H1 (cell line): Measurements from ENCODE around the gene MCAT. TPM values are rescaled to one million over a fixed set of nuclear protein-coding genes. Genes with fewer than 3 reads are reported as not detected.

Experiments
- CTCF ChIA-PET: fragments of 300-600 bp; sonication (Branson Sonifier 250); formaldehyde crosslinking; loops from one replicate; lab custom pipeline; 2021; ENCODE audit not compliant: partially characterized antibody; lab: Charles Lee
- POLR2A ChIA-PET: fragments of 300-600 bp; sonication (Branson Sonifier 250); formaldehyde crosslinking; loops from one replicate; lab custom pipeline; 2021; ENCODE audit warnings: inconsistent platforms; ENCODE audit not compliant: partially characterized antibody; lab: Charles Lee
- DNase-seq, 2 experiments: peaks; one replicate each; pipeline versions ENCODE4 v3.0.0 to v3.0.0-alpha.2; 2010 to 2022; ENCODE audit warnings: low spot score in 2 of 2, low read depth in 1 of 2, mixed read lengths in 1 of 2
- FAIRE-seq: peaks from 2 replicates; lab custom pipeline; 2011; peaks lifted over from hg19 to GRCh38; lab: Jason Lieb, UNC
- H2AFZ ChIP-seq: 2 replicates; pipeline ENCODE4 v1.8.1; 2012; ENCODE audit warnings: low read length, inconsistent platforms
- H2AK5ac ChIP-seq: 2 replicates; pipeline ENCODE4 v1.6.1; 2013; ENCODE audit warnings: low read depth, low read length
- H2BK120ac ChIP-seq: replicated peaks from 2 replicates; pipeline ENCODE3; 2013; ENCODE audit warnings: low read depth, low read length, inconsistent platforms
- H2BK12ac ChIP-seq: 2 replicates; pipeline ENCODE4 v1.6.1; 2013; ENCODE audit warnings: low read depth, low read length
- H2BK15ac ChIP-seq: 2 replicates; pipeline ENCODE4 v1.6.1; 2013; ENCODE audit warnings: low read length
- H2BK20ac ChIP-seq: 2 replicates; pipeline ENCODE4 v1.6.1; 2013; ENCODE audit warnings: low read length
- H2BK5ac ChIP-seq: 2 replicates; pipeline ENCODE4 v1.6.1; 2013; ENCODE audit warnings: low read depth, low read length
- H3K14ac ChIP-seq: 2 replicates; pipeline ENCODE4 v1.6.1; 2013; ENCODE audit warnings: inconsistent platforms; ENCODE audit not compliant: insufficient read length
- H3K18ac ChIP-seq: 2 replicates; pipeline ENCODE4 v1.6.1; 2013; ENCODE audit warnings: low read length; ENCODE audit errors: extremely low read depth
- H3K23ac ChIP-seq: 2 replicates; pipeline ENCODE4 v1.6.1; 2013; ENCODE audit warnings: inconsistent platforms; ENCODE audit not compliant: insufficient read length
- H3K23me2 ChIP-seq: 2 replicates; pipeline ENCODE4 v1.6.1; 2013; ENCODE audit warnings: low read depth, low read length
- H3K27ac ChIP-seq: 2 replicates; pipeline ENCODE4 v1.6.1; 2011; ENCODE audit warnings: low read depth, low read length, inconsistent platforms
- H3K27me3 ChIP-seq, 4 experiments: replicated peaks in 1 of 4; 1 replicate in 1 of 4; 2 replicates in 3 of 4; pipeline versions ENCODE4 v1.6.1 to v1.8.1; 2011 to 2013; ENCODE audit warnings: low read length in 3 of 4, mild to moderate bottlenecking in 3 of 4, inconsistent platforms in 2 of 4, mixed read lengths in 2 of 4, moderate library complexity in 1 of 4; ENCODE audit not compliant: control insufficient read depth in 3 of 4, insufficient read depth in 3 of 4; ENCODE audit errors: extremely low read depth in 1 of 4
- H3K36me3 ChIP-seq, 4 experiments: 2 replicates each; pipeline versions ENCODE4 v1.6.1 to v1.8.1; 2011 to 2013; ENCODE audit warnings: mild to moderate bottlenecking in 4 of 4, low read length in 3 of 4, moderate library complexity in 2 of 4, control low read depth in 1 of 4, inconsistent platforms in 1 of 4; ENCODE audit not compliant: insufficient read depth in 4 of 4, control insufficient read depth in 2 of 4
- H3K4ac ChIP-seq: replicated peaks from 2 replicates; pipeline ENCODE3; 2013; ENCODE audit warnings: low read length, low read depth, mixed read lengths, inconsistent platforms; ENCODE audit not compliant: insufficient read length
- H3K4me1 ChIP-seq, 4 experiments: replicated peaks in 1 of 4; 1 replicate in 1 of 4; 2 replicates in 3 of 4; pipeline versions ENCODE4 v1.6.1 to v1.8.1; 2011 to 2013; ENCODE audit warnings: low read length in 3 of 4, inconsistent platforms in 2 of 4, mixed read lengths in 1 of 4; ENCODE audit not compliant: insufficient read depth in 4 of 4, control insufficient read depth in 3 of 4
- H3K4me2 ChIP-seq, 2 experiments: 2 replicates each; pipeline versions ENCODE4 v1.6.1 to v1.8.1; 2011 to 2013; ENCODE audit warnings: low read depth in 2 of 2, low read length in 2 of 2, control low read depth in 1 of 2, inconsistent platforms in 1 of 2, mild to moderate bottlenecking in 1 of 2; ENCODE audit not compliant: insufficient read depth in 1 of 2
- H3K4me3 ChIP-seq, 4 experiments: fragments of 200-600, 300-600 bp in 1 of 4; sonication (generic), shearing (Covaris generic), sonication (Bioruptor Twin) in 1 of 4; 2 replicates each; pipeline versions ENCODE4 v1.5.1 to v1.8.1; 2011 to 2016; ENCODE audit warnings: low read length in 4 of 4, low read depth in 3 of 4, control low read depth in 2 of 4, inconsistent platforms in 2 of 4, mild to moderate bottlenecking in 2 of 4, mixed read lengths in 1 of 4, moderate library complexity in 1 of 4; ENCODE audit not compliant: insufficient read depth in 2 of 4; ENCODE audit errors: extremely low read depth in 1 of 4
- H3K56ac ChIP-seq: replicated peaks from 2 replicates; pipeline ENCODE3; 2013; ENCODE audit warnings: low read depth, mild to moderate bottlenecking, mixed read lengths, low read length, inconsistent platforms; ENCODE audit not compliant: insufficient read length
- H3K79me1 ChIP-seq: 2 replicates; pipeline ENCODE4 v1.6.1; 2013; ENCODE audit warnings: low read depth, low read length, control low read depth
- H3K79me2 ChIP-seq, 2 experiments: 2 replicates each; pipeline versions ENCODE4 v1.6.1 to v1.8.1; 2012 to 2013; ENCODE audit warnings: low read length in 2 of 2, mild to moderate bottlenecking in 2 of 2, inconsistent platforms in 1 of 2; ENCODE audit not compliant: insufficient read depth in 2 of 2, control insufficient read depth in 1 of 2
- H3K9ac ChIP-seq, 4 experiments: replicated peaks in 1 of 4; 1 replicate in 1 of 4; 2 replicates in 3 of 4; pipeline versions ENCODE4 v1.6.1 to v1.8.1; 2011 to 2013; ENCODE audit warnings: low read depth in 3 of 4, low read length in 3 of 4, control low read depth in 2 of 4, mild to moderate bottlenecking in 2 of 4, moderate library complexity in 2 of 4, inconsistent platforms in 1 of 4; ENCODE audit errors: extremely low read depth in 1 of 4
- H3K9me3 ChIP-seq, 2 experiments: 2 replicates each; pipeline versions ENCODE4 v1.6.1 to v1.8.1; 2012 to 2013; ENCODE audit warnings: mild to moderate bottlenecking in 2 of 2, moderate library complexity in 2 of 2, control low read depth in 1 of 2, inconsistent platforms in 1 of 2, low read depth in 1 of 2, low read length in 1 of 2, mixed read lengths in 1 of 2; ENCODE audit not compliant: insufficient read depth in 2 of 2
- H4K20me1 ChIP-seq, 2 experiments: replicated peaks in 1 of 2; 2 replicates each; pipeline versions ENCODE3 to v1.8.1; 2011 to 2013; ENCODE audit warnings: inconsistent platforms in 2 of 2, low read length in 2 of 2, mild to moderate bottlenecking in 1 of 2; ENCODE audit not compliant: insufficient read depth in 2 of 2, control insufficient read depth in 1 of 2
- H4K5ac ChIP-seq: 2 replicates; pipeline ENCODE4 v1.6.1; 2013; ENCODE audit warnings: low read length, low read depth, mixed read lengths, inconsistent platforms; ENCODE audit not compliant: insufficient read length
- H4K8ac ChIP-seq: 2 replicates; pipeline ENCODE4 v1.8.0; 2013; ENCODE audit warnings: mild to moderate bottlenecking, moderate library complexity, low read length, inconsistent platforms; ENCODE audit not compliant: insufficient read depth; ENCODE audit errors: extremely low read depth
- H4K91ac ChIP-seq: replicated peaks from 2 replicates; pipeline ENCODE3; 2013; ENCODE audit warnings: low read length, mixed read lengths, inconsistent platforms; ENCODE audit not compliant: insufficient read length
- BACH1 ChIP-seq: IDR thresholded peaks from 2 replicates; pipeline ENCODE4 v1.6.1; 2012; ENCODE audit warnings: low read length, improper control_type of control experiment
- CREB1 ChIP-seq: IDR thresholded peaks from 2 replicates; pipeline ENCODE4 v1.6.1; 2012; ENCODE audit warnings: inconsistent platforms
- HDAC6 ChIP-seq: IDR thresholded peaks from one replicate; pipeline ENCODE4 v1.7.1; 2012; ENCODE audit warnings: low read depth, mild to moderate bottlenecking, inconsistent platforms, low read length, moderate library complexity
- JUN ChIP-seq: IDR thresholded peaks from 2 replicates; pipeline ENCODE4 v1.6.1; 2011; ENCODE audit warnings: low read depth, mild to moderate bottlenecking, improper control_type of control experiment, low read length
- POLR2AphosphoS5 ChIP-seq: IDR thresholded peaks from 2 replicates; pipeline ENCODE4 v1.6.1; 2011; ENCODE audit warnings: low read depth, low read length
- RBBP5 ChIP-seq: IDR thresholded peaks from 2 replicates; pipeline ENCODE4 v1.7.1; 2012; ENCODE audit warnings: low read depth, mild to moderate bottlenecking, inconsistent platforms, low read length, moderate library complexity, borderline replicate concordance
- SIX5 ChIP-seq: IDR thresholded peaks from 2 replicates; pipeline ENCODE4 v1.6.1; 2011; ENCODE audit warnings: mild to moderate bottlenecking, low read depth, low read length
- WGBS, 2 experiments: shearing (Covaris generic) in 1 of 2; methylation state at CpG; one replicate each; pipeline versions ENCODE4 v1.1.6 to v1.1.7; 2013 to 2015; ENCODE audit warnings: low lambda C conversion rate in 2 of 2, mixed read lengths in 2 of 2, inconsistent platforms in 1 of 2, low coverage in 1 of 2, missing lambda C conversion rate in 1 of 2; ENCODE audit not compliant: insufficient replicate concordance in 2 of 2, insufficient coverage in 1 of 2, insufficient read length in 1 of 2; ENCODE audit errors: extremely low coverage in 1 of 2, missing lambda C conversion rate in 1 of 2; 5-methylcytosine and 5-hydroxymethylcytosine counted together
- polyA plus RNA-seq, 7 experiments: library from polyadenylated mRNA; depleted of rRNA in 3 of 7; stranded (reverse) in 5 of 7; unstranded in 2 of 7; fragments of >200 nt in 5 of 7; fragments of 200-250 nt in 2 of 7; gene quantifications; 1 replicate in 5 of 7; 2 replicates in 1 of 7; 4 replicates in 1 of 7; pipeline versions ENCODE4 v1.2.1 to v1.2.3, GENCODE V29; 2011 to 2013; ENCODE audit warnings: missing spikeins in 2 of 7, mixed read lengths in 2 of 7
- total RNA-seq: library from RNA; stranded (reverse); fragmentation: NEBNext Ultra II Directional; extraction: Animal tissue kit (Norgen Biotek cat#: 25700); gene quantifications from 2 replicates; pipeline ENCODE4 v1.2.1, GENCODE V29; 2021
- TF ChIP-seq, protein P1 (sequence below): IDR thresholded peaks from 2 replicates; pipeline ENCODE4 v1.6.1; 2012; ENCODE audit warnings: inconsistent platforms
- TF ChIP-seq, protein P2 (sequence below): IDR thresholded peaks from 2 replicates; pipeline ENCODE4 v1.6.1; 2011; ENCODE audit warnings: low read depth, mild to moderate bottlenecking, low read length; ENCODE audit not compliant: insufficient read depth

The MCAT gene
- total and polyA plus RNA-seq, 2 of the 8 experiments (the other 6 are each of a cell fraction or from before 2014, with no cell fraction given), result 15.8 to 17.4 TPM

DNA sequence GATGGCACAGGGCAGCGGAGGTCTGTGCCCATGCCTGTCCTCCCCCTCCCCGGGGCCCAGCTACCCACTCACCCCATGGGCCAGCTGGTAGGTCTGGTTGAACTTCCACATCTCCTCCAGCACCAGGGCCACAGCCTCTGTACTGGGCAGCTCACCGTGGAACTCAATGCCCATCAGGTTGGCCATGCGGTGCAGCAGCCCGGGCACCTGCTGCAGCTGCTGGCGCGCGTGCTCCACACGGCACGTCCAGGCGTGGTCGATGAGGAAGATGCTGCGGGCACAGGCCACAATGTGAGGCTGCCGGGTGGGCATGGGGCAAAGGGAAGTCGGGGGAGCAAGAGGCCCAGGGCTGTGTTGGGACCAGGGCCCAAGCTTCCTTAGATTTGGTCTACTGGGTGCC, 37.5 kb upstream of the MCAT start:
- Histone ChIP-seq H3K4ac (no peak overlapping the region), H3K4me3 (no peak overlapping the region), H2BK15ac (no peak overlapping the region), H3K27ac (no peak overlapping the region), H4K20me1 (peaks cover 4 to 24% of the 10 kb centered on the region in 2 experiments), H2BK5ac (no peak overlapping the region), H4K5ac (no peak overlapping the region), H3K27me3 (no peaks in the 10 kb centered on the region), H3K9ac (no peak overlapping the region), H3K36me3 (peaks cover 19 to 42% (median 37%) of the 10 kb centered on the region in 4 experiments; a peak in 7 of 8 replicates), H3K18ac (no peak overlapping the region), H2BK20ac (no peak overlapping the region), H3K14ac (no peak overlapping the region), H3K23ac (no peak overlapping the region), H3K4me2 (no peak overlapping the region), H3K79me2 (peaks cover 0 to 24% of the 10 kb centered on the region in 2 experiments; a peak in 3 of 4 replicates), H3K56ac (no peak overlapping the region), H3K9me3 (no peaks in the 10 kb centered on the region), H3K79me1 (peaks cover 10% of the 10 kb centered on the region; the same call in 1 of the 2 replicates), H2BK120ac (no peak overlapping the region), H3K23me2 (peaks cover under 1% of the 10 kb centered on the region; the same call in 1 of the 2 replicates), H3K4me1 (peaks cover 0 to 8% (median 3%) of the 10 kb centered on the region in 4 experiments; a peak in 5 of 7 replicates), H2AK5ac (no peak overlapping the region), H4K91ac (no peak overlapping the region), H2AFZ (no peak overlapping the region), H2BK12ac (no peak overlapping the region), H4K8ac (no peak overlapping the region)
- POLR2A ChIA-PET, result interaction anchor here (1.4 to 5.0 kb wide), 5 partner anchors 9 to 32 kb away, joined by 3 to 29 read pairs (median 5); no protein-coding TSS in a partner anchor
- CTCF ChIA-PET, result interaction anchor here (0.8 to 12.4 kb wide), 4 partner anchors 10 to 90 kb away, joined by 3 to 104 read pairs (median 4); no protein-coding TSS in a partner anchor
- WGBS, 2 experiments, result 97% methylated on average over 14 of the region's 15 CpGs; no CpG with 5 or more reads in 1 of the 2 experiments
- FAIRE-seq (no peak), DNase-seq (no peak)
- TF ChIP-seq, protein P1, sequence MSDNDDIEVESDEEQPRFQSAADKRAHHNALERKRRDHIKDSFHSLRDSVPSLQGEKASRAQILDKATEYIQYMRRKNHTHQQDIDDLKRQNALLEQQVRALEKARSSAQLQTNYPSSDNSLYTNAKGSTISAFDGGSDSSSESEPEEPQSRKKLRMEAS, result no peak
- TF ChIP-seq, protein P2, sequence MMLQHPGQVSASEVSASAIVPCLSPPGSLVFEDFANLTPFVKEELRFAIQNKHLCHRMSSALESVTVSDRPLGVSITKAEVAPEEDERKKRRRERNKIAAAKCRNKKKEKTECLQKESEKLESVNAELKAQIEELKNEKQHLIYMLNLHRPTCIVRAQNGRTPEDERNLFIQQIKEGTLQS, result no peak
- TF ChIP-seq JUN (no peak), SIX5 (no peak), POLR2AphosphoS5 (no peak), HDAC6 (no peak), RBBP5 (no peak), CREB1 (no peak), BACH1 (no peak)
